GM12878 (cell line): ENCODE results near the gene HRG. TPM values are rescaled to one million over a fixed set of nuclear protein-coding genes. Genes with fewer than 3 reads are reported as not detected.
A peak's percentile ranks its signal among the peaks of the same experiment; 100 is the strongest.

Source experiments
- ATAC-seq: fragments of 200-7000 bp; cut with Tn5 transposase; 3 replicates; pipeline ENCODE4 v1.9.1; 2020; ENCODE audit warnings: mild to moderate bottlenecking, moderate library complexity
- BruUV-seq: library from RNA; stranded (reverse); fragments of 400-500 nt; replicated peaks from 2 replicates; lab custom pipeline; 2021; lab: Mats Ljungman, UMichigan
- CTCF ChIA-PET: fragments of 300-600 bp; sonication (Branson Sonifier 250); formaldehyde crosslinking; extraction: SDS; loops from one replicate; lab custom pipeline; 2021; ENCODE audit warnings: inconsistent platforms; lab: Yijun Ruan, JAX
- POLR2A ChIA-PET: fragments of 350-600 bp; formaldehyde crosslinking; extraction: SDS; loops from one replicate; lab custom pipeline; 2021; ENCODE audit warnings: inconsistent platforms; lab: Charles Lee
- RAD21 ChIA-PET: fragments of 300-600 bp; sonication (Branson Sonifier 250); formaldehyde crosslinking; loops from one replicate; lab custom pipeline; 2023; ENCODE audit warnings: antibody characterized with exemption; ENCODE audit not compliant: unreplicated experiment; lab: Charles Lee
- SMC1A ChIA-PET: fragments of 300-600 bp; sonication (Branson Sonifier 250); formaldehyde crosslinking; loops from one replicate; lab custom pipeline; 2023; ENCODE audit not compliant: unreplicated experiment, uncharacterized antibody; lab: Charles Lee
- DNase-seq: peaks from one replicate; pipeline ENCODE4 v3.0.0-alpha.2; 2011; ENCODE audit warnings: low read depth, low spot score
- FAIRE-seq: peaks from 3 replicates; lab custom pipeline; 2011; peaks lifted over from hg19 to GRCh38; lab: Jason Lieb, UNC
- H2AFZ ChIP-seq: 2 replicates; pipeline ENCODE4 v1.6.0; 2011; ENCODE audit warnings: low read depth, low read length, control low read depth; ENCODE audit not compliant: control insufficient read depth
- H3K27ac ChIP-seq: 2 replicates; pipeline ENCODE4 v1.5.1; 2011; ENCODE audit warnings: control low read depth; ENCODE audit not compliant: control insufficient read depth, insufficient read depth
- H3K27me3 ChIP-seq, 2 experiments: replicated peaks in 1 of 2; 2 replicates each; pipeline versions ENCODE4 v1.6.0 to v1.6.1; 2011; ENCODE audit warnings: low read length in 1 of 2; ENCODE audit not compliant: control insufficient read depth in 2 of 2, insufficient read depth in 2 of 2
- H3K36me3 ChIP-seq, 2 experiments: 2 replicates each; pipeline ENCODE4 v1.5.1; 2011; ENCODE audit warnings: low read length in 1 of 2; ENCODE audit not compliant: control insufficient read depth in 2 of 2, insufficient read depth in 2 of 2
- H3K4me1 ChIP-seq: 2 replicates; pipeline ENCODE4 v1.6.1; 2011; ENCODE audit warnings: mild to moderate bottlenecking, low read length, moderate library complexity, mixed read lengths; ENCODE audit not compliant: control insufficient read depth, insufficient read depth
- H3K4me2 ChIP-seq: 2 replicates; pipeline ENCODE4 v1.6.0; 2011; ENCODE audit warnings: control low read depth; ENCODE audit not compliant: control insufficient read depth, insufficient read depth
- H3K4me3 ChIP-seq: fragments of 200-600 bp; sonication (generic); 2 replicates; pipeline ENCODE4 v1.5.1; 2016
- H3K79me2 ChIP-seq: 2 replicates; pipeline ENCODE4 v1.6.0; 2011; ENCODE audit warnings: low read length; ENCODE audit not compliant: control insufficient read depth, insufficient read depth
- H3K9ac ChIP-seq: 2 replicates; pipeline ENCODE4 v1.8.0; 2011; ENCODE audit warnings: low read length, control low read depth, mixed read lengths; ENCODE audit not compliant: control insufficient read depth, insufficient read depth
- H3K9me3 ChIP-seq: replicated peaks from 3 replicates; pipeline ENCODE4 v1.5.1; 2011; ENCODE audit warnings: mild to moderate bottlenecking, low read length; ENCODE audit not compliant: control insufficient read depth, insufficient read depth
- H4K20me1 ChIP-seq: 2 replicates; pipeline ENCODE4 v1.6.0; 2011; ENCODE audit not compliant: control insufficient read depth, insufficient read depth
- BHLHE40 ChIP-seq, 2 experiments: fragments of 450-650 bp in 1 of 2; IDR thresholded peaks; 2 replicates each; pipeline ENCODE4 v1.6.1; 2011 to 2017; ENCODE audit warnings: low read depth in 2 of 2, borderline replicate concordance in 1 of 2, improper control_type of control experiment in 1 of 2, low read length in 1 of 2, mild to moderate bottlenecking in 1 of 2
- E4F1 ChIP-seq: fragments of 450-650 bp; IDR thresholded peaks from 2 replicates; pipeline ENCODE4 v1.6.1; 2018; ENCODE audit warnings: borderline replicate concordance, mild to moderate bottlenecking; ENCODE audit not compliant: partially characterized antibody
- IKZF2 ChIP-seq, 2 experiments: fragments of 450-650 bp; IDR thresholded peaks; 2 replicates each; pipeline ENCODE4 v1.6.1; 2017; ENCODE audit warnings: mild to moderate bottlenecking in 2 of 2, moderate library complexity in 2 of 2
- KLF5 ChIP-seq: fragments of 450-650 bp; IDR thresholded peaks from 2 replicates; pipeline ENCODE4 v1.6.1; 2014; ENCODE audit warnings: mild to moderate bottlenecking; ENCODE audit not compliant: partially characterized antibody
- MLLT1 ChIP-seq: fragments of 450-650 bp; IDR thresholded peaks from 2 replicates; pipeline ENCODE4 v1.6.1; 2016; ENCODE audit warnings: mild to moderate bottlenecking
- NFXL1 ChIP-seq: fragments of 450-650 bp; IDR thresholded peaks from 2 replicates; pipeline ENCODE4 v1.6.1; 2017; ENCODE audit warnings: antibody characterized with exemption, mild to moderate bottlenecking, borderline replicate concordance
- NKRF ChIP-seq: fragments of 450-650 bp; conservative IDR thresholded peaks from 2 replicates; pipeline ENCODE4 v1.6.1; 2017; ENCODE audit warnings: mild to moderate bottlenecking, moderate library complexity
- NR2F1 ChIP-seq: fragments of 450-650 bp; conservative IDR thresholded peaks from 2 replicates; pipeline ENCODE4 v1.6.1; 2017; ENCODE audit warnings: mild to moderate bottlenecking
- PRDM15 ChIP-seq: fragments of 450-650 bp; formaldehyde crosslinking; IDR thresholded peaks from 2 replicates; pipeline ENCODE4 v1.4.0; 2020; ENCODE audit warnings: mild to moderate bottlenecking, moderate library complexity
- RUNX3 ChIP-seq: IDR thresholded peaks from 2 replicates; pipeline ENCODE4 v1.6.1; 2012; ENCODE audit warnings: low read length, inconsistent platforms
- SUPT20H ChIP-seq: IDR thresholded peaks from 2 replicates; pipeline ENCODE4 v1.6.1; 2011; ENCODE audit warnings: low read depth, mild to moderate bottlenecking, low read length, moderate library complexity, borderline replicate concordance; ENCODE audit not compliant: control insufficient read depth
- TARDBP ChIP-seq: IDR thresholded peaks from 2 replicates; pipeline ENCODE4 v1.6.1; 2016; ENCODE audit warnings: borderline replicate concordance
- WGBS: methylation state at CpG from one replicate; pipeline ENCODE4 v1.1.6; 2016; ENCODE audit warnings: low lambda C conversion rate; ENCODE audit not compliant: insufficient replicate concordance, insufficient coverage; ENCODE audit errors: missing lambda C conversion rate; 5-methylcytosine and 5-hydroxymethylcytosine counted together
- in situ Hi-C: fragments of 300-500 bp; cut with MboI; formaldehyde crosslinking; loops from 9 replicates; pipeline ENCODE4 v1.14.3; 2018; ENCODE audit warnings: mixed read lengths
- intact Hi-C: fragments of 100-400 bp; cut with micrococcal nuclease; formaldehyde crosslinking; loops from one replicate; pipeline ENCODE4 v1.14.2; 2022; ENCODE audit not compliant: unreplicated experiment
- polyA plus RNA-seq, 11 experiments: library from polyadenylated mRNA; depleted of rRNA in 4 of 11; unstranded in 6 of 11; stranded (reverse) in 5 of 11; fragments of >200 nt; fragmentation: Nextera tagmentation in 4 of 11; fragmentation: Illumina TruSeq in 1 of 11; extraction: Ambion mirVana in 4 of 11; extraction: Trizol in 1 of 11; gene quantifications; 1 replicate in 1 of 11; 2 replicates in 10 of 11; pipeline versions ENCODE4 v1.2.1 to v1.2.3, GENCODE V29; 2011 to 2016; ENCODE audit warnings: inconsistent platforms in 2 of 11, missing spikeins in 2 of 11, low read depth in 1 of 11
- total RNA-seq, 4 experiments: library from RNA; depleted of rRNA in 3 of 4; stranded (reverse); fragments of >200 nt in 3 of 4; fragmentation: Illumina TruSeq in 1 of 4; extraction: Trizol in 1 of 4; gene quantifications; 2 replicates each; pipeline versions ENCODE4 v1.2.1 to v1.2.3, GENCODE V29; 2013 to 2021

HRG gene
- total and polyA plus RNA-seq, 10 of the 15 experiments (the other 5 are each of a cell fraction or from before 2014, with no cell fraction given) = 0.21 TPM; not detected in 9

GRCh38 chr3:186705882-186706780, 40.3 kb downstream of the HRG start:
- Histone ChIP-seq H3K4me3 (no peak overlapping the region), H3K27ac (no peak overlapping the region), H3K9me3 (no peaks in the 10 kb centered on the region), H3K9ac (no peak overlapping the region), H3K36me3 (no peaks in the 10 kb centered on the region), H3K79me2 (no peaks in the 10 kb centered on the region), H3K4me1 (no peaks in the 10 kb centered on the region), H4K20me1 (no peaks in the 10 kb centered on the region), H3K4me2 (no peak overlapping the region), H3K27me3 (no peaks in the 10 kb centered on the region; a peak in 2 of 4 replicates), H2AFZ (no peak overlapping the region)
- WGBS = 42% methylated on average over 6 of the region's 6 CpGs
- no TSS peak for BruUV-seq
- ChIA-PET POLR2A (interaction anchor here (0.5 kb wide), 1 partner anchor 732 kb away, joined by 3 read pairs; no protein-coding TSS in a partner anchor), RAD21 (no interaction called here), SMC1A (no interaction called here), CTCF (no interaction called here)
- DNase-seq (peak; percentile 12), ATAC-seq (peak; percentile 95), FAIRE-seq (peak; percentile 91)
- intact Hi-C loops = no loop called here
- in situ Hi-C loops = no loop called here
- 0 out of 4 replicates have a peak, but pooled peaks of 1 of the 2 experiments have one; percentile 25 for TF ChIP-seq IKZF2 (IDR thresholded peaks at IDR 0.05)
- TF ChIP-seq BHLHE40 (IDR thresholded peaks at IDR 0.05; ENCODE audit: borderline replicate concordance in 1 of 2, low read depth in 2 of 2, low read length in 1 of 2) = peak in 1 of 2 experiments; percentile 38; a peak in 1 of 4 replicates
- TF ChIP-seq KLF5 = no peak
- TF ChIP-seq NKRF = no peak
- no peak for TF ChIP-seq E4F1
- TF ChIP-seq MLLT1 = 0 out of 2 replicates have a peak, but pooled peaks have one; percentile 20
- no peak for TF ChIP-seq PRDM15 (CRISPR knock-in tag)
- TF ChIP-seq TARDBP = no peak
- TF ChIP-seq SUPT20H = no peak
- TF ChIP-seq NR2F1 = no peak
- no peak for TF ChIP-seq NFXL1
- peak; percentile 75 for TF ChIP-seq RUNX3
